ENCODE results near the gene PYDC1.
"Not testable (repeated sequence)": the region's sequence is repeated elsewhere in the genome, so short reads cannot be mapped to it uniquely, and the experiment has no call there.

The PYDC1 gene

DNA sequence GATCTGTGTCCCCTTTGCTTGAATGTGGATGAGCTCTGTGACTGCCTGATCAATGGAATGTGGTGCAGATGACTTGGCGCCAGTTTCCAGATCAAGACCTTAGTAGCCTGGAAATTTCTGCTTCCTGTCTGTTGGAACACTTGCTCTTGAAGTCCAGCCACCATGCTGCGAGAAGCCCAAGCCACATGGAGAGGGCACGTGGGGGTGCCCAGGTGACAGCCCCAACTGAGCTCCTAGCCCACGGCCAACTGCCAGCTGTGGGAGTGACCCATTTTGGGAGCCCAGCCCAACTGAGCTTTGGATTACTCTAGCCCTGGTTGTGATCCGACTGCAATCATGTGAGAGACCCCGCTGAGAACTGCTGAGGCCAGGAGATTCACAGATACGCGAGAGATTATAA is 39.5 kb upstream of the PYDC1 start:
- CTCF ChIA-PET = no interaction called here
- POLR2A ChIA-PET = no interaction called here
- H3K4me3 ChIP-seq (ENCODE audit: low read depth, low read length) = no peak overlapping the region
- DNase-seq (ENCODE audit: low read depth, low spot score) = no peak
- TF ChIP-seq CTCF (IDR thresholded peaks at IDR 0.05; ENCODE audit: insufficient read depth, low read length, missing control alignments) = no peak

GRCh38 chr16:31253642-31254045 is 36.7 kb upstream of the PYDC1 start:
- DNase-seq (ENCODE audit: low read depth, low spot score) = no peak
- CTCF ChIA-PET = no interaction called here
- POLR2A ChIA-PET = no interaction called here
- no peak overlapping the region for H3K4me3 ChIP-seq (ENCODE audit: low read depth, low read length)
- TF ChIP-seq CTCF (IDR thresholded peaks at IDR 0.05; ENCODE audit: insufficient read depth, low read length, missing control alignments) = no peak

DNA sequence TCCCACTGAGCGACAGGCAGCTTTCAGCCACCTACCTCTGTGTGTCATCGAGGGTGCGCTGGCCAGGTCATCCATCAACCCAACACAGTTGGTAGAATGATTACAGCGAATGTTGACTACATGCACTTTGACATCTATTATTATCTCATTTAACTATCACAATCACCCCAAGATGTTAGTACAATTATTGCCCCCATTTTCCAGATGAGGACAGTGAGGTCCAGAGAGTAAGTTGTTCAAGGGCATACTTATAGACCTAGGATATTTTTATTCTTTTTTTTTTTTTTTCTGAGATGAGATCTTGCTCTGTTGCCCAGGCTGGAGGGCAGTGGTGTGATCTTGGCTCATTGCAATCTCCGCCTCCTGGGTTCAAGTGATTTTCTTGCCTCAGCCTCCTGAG is 34.5 kb upstream of the PYDC1 start:
- no peak for TF ChIP-seq CTCF (IDR thresholded peaks at IDR 0.05; ENCODE audit: insufficient read depth, low read length, missing control alignments)
- DNase-seq (ENCODE audit: low read depth, low spot score) = no peak
- POLR2A ChIA-PET = no interaction called here
- H3K4me3 ChIP-seq (ENCODE audit: low read depth, low read length) = no peak overlapping the region
- CTCF ChIA-PET = no interaction called here

DNA sequence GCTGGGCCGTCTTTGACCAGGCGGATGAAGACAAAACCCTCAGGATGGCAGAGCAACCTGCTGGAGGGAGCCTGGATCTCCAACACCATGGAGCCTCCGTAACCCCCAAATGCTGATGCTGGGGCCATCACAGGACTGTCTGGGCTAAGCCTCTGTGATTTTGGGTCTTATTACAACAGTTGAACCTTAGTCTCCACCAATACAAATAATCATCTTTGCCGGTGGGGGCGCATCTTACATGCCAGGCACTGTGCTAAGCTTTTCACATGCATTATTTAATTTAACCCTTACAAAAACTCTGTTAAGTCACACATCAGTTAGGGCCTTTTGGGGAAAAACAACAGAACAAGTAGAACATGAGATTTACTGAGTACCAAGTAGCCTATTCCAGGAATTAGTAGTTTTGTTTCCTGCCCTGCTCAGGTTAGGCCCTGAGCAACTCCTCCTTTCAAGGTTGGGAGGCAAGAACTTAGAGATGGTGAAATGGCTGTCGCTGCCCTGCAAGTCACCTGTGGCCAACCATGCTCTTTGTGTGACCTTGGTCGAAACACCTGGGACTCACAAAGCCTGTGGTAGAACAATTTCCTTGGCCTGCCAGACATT is 33.9 kb upstream of the PYDC1 start:
- CTCF ChIA-PET = no interaction called here
- DNase-seq (ENCODE audit: low read depth, low spot score) = no peak
- POLR2A ChIA-PET = no interaction called here
- TF ChIP-seq CTCF (IDR thresholded peaks at IDR 0.05; ENCODE audit: insufficient read depth, low read length, missing control alignments) = no peak
- no peak overlapping the region for H3K4me3 ChIP-seq (ENCODE audit: low read depth, low read length)

GRCh38 chr16:31248344-31248743 is 31.4 kb upstream of the PYDC1 start:
- ChIA-PET CTCF (no interaction called here), POLR2A (no interaction called here)
- no peak overlapping the region for H3K4me3 ChIP-seq (ENCODE audit: low read depth, low read length)
- DNase-seq (ENCODE audit: low read depth, low spot score) = no peak
- TF ChIP-seq CTCF (IDR thresholded peaks at IDR 0.05; ENCODE audit: insufficient read depth, low read length, missing control alignments) = no peak

- ChIA-PET POLR2A (no interaction called here), CTCF (no interaction called here)
- no peak for TF ChIP-seq CTCF (IDR thresholded peaks at IDR 0.05; ENCODE audit: insufficient read depth, low read length, missing control alignments)
- no peak overlapping the region for H3K4me3 ChIP-seq (ENCODE audit: low read depth, low read length)
- DNase-seq (ENCODE audit: low read depth, low spot score) = no peak
These were observed 29.4 kb upstream of the PYDC1 start for GRCh38 chr16:31246296-31246695.

DNA sequence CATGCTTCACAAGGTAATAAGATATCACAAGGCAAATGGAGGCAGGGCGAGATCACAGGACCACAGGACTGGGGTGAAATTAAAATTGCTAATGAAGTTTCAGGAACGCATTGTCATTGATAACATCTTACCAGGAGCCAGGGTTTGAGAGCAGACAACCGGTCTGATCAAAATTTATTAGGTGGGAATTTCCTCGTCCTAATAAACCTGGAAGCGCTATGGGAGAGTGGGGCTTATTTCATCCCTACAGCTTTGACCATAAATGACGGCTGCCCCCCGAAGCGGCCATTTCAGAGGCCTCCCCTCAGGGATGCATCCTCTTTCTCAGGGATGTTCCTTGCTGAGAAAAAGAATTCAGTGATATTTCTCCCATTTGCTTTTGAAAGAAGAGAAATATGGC is 28.7 kb upstream of the PYDC1 start:
- POLR2A ChIA-PET; H3K4me3 ChIP-seq (ENCODE audit: low read depth, low read length); DNase-seq (ENCODE audit: low read depth, low spot score); CTCF ChIA-PET: not testable (repeated sequence)
